ENCODE results near the gene ATP1B1.

ATP1B1 gene

GRCh38 chr1:169108863-169109560 lies 2.5 kb downstream of the ATP1B1 start:
- H3K4me1 ChIP-seq (ENCODE audit: control insufficient read depth in 1 of 2, insufficient read depth in 2 of 2, low read length in 2 of 2) = peaks cover 6 to 27% of the 10 kb centered on the region in 2 donors
- peak overlapping the region; percentile 94 for H3K27ac ChIP-seq (ENCODE audit: low read length)
- H3K36me3 ChIP-seq (ENCODE audit: control insufficient read depth in 1 of 2, insufficient read depth in 2 of 2, low read length in 2 of 2) = peaks cover 0 to 16% of the 10 kb centered on the region in 2 donors

GRCh38 chr1:169109561-169110134 lies 3.2 kb downstream of the ATP1B1 start:
- H3K36me3 ChIP-seq (ENCODE audit: control insufficient read depth in 1 of 2, insufficient read depth in 2 of 2, low read length in 2 of 2) = peaks cover 0 to 16% of the 10 kb centered on the region in 2 donors

More at GRCh38 chr1:169108863-169109560, 2.5 kb downstream of the ATP1B1 start:
- Histone ChIP-seq H3K4me3 (ENCODE audit: low read depth in 1 of 2, low read length in 2 of 2) (peak overlapping the region; percentile 80 to 81), H3K27me3 (ENCODE audit: low read depth, low read length) (no peaks in the 10 kb centered on the region), H3K9me3 (ENCODE audit: control insufficient read depth in 1 of 2, low read length in 2 of 2) (no peaks in the 10 kb centered on the region)

DNA sequence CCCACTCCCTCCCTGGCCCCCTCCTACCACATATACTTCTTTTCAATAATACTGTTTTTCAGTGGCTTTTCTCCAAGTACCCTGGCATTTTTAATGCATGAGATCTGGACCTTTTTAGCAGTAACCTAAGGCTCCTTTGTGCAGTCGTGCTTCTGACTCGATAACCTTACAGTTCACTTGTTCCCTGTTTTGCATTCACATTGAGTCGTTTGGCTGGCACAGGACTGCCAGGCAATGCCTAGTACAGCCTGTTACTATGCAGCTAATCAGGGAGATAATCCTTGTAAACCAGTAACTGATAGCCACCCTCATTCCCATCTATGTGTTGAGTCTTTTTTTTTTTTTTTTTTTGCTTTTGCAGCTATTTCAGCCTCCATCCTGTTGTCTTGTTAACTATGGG lies 3.7 kb downstream of the ATP1B1 start:
- Histone ChIP-seq H3K27ac (ENCODE audit: low read length) (peak overlapping the region; percentile 94), H3K27me3 (ENCODE audit: low read depth, low read length) (no peaks in the 10 kb centered on the region), H3K4me3 (ENCODE audit: low read depth in 1 of 2, low read length in 2 of 2) (peak overlapping the region; percentile 80 to 81), H3K9me3 (ENCODE audit: control insufficient read depth in 1 of 2, low read length in 2 of 2) (no peaks in the 10 kb centered on the region), H3K36me3 (ENCODE audit: control insufficient read depth in 1 of 2, insufficient read depth in 2 of 2, low read length in 2 of 2) (peaks cover 0 to 16% of the 10 kb centered on the region in 2 donors), H3K4me1 (ENCODE audit: control insufficient read depth in 1 of 2, insufficient read depth in 2 of 2, low read length in 2 of 2) (peaks cover 6 to 25% of the 10 kb centered on the region in 2 donors)

More at GRCh38 chr1:169109561-169110134, 3.2 kb downstream of the ATP1B1 start:
- H3K4me3 ChIP-seq (ENCODE audit: low read depth in 1 of 2, low read length in 2 of 2) = peak overlapping the region; percentile 80 to 81
- no peaks in the 10 kb centered on the region for H3K27me3 ChIP-seq (ENCODE audit: low read depth, low read length)
- peak overlapping the region; percentile 94 for H3K27ac ChIP-seq (ENCODE audit: low read length)
- H3K4me1 ChIP-seq (ENCODE audit: control insufficient read depth in 1 of 2, insufficient read depth in 2 of 2, low read length in 2 of 2) = peaks cover 6 to 27% of the 10 kb centered on the region in 2 donors
- no peaks in the 10 kb centered on the region for H3K9me3 ChIP-seq (ENCODE audit: control insufficient read depth in 1 of 2, low read length in 2 of 2)

GRCh38 chr1:169110689-169111447 lies 4.4 kb downstream of the ATP1B1 start:
- Histone ChIP-seq H3K4me3 (ENCODE audit: low read depth in 1 of 2, low read length in 2 of 2) (peak overlapping the region; percentile 80 to 81), H3K9me3 (ENCODE audit: control insufficient read depth in 1 of 2, low read length in 2 of 2) (no peaks in the 10 kb centered on the region), H3K27ac (ENCODE audit: low read length) (peak overlapping the region; percentile 94), H3K4me1 (ENCODE audit: control insufficient read depth in 1 of 2, insufficient read depth in 2 of 2, low read length in 2 of 2) (peaks cover 8 to 26% of the 10 kb centered on the region in 2 donors), H3K27me3 (ENCODE audit: low read depth, low read length) (no peaks in the 10 kb centered on the region), H3K36me3 (ENCODE audit: control insufficient read depth in 1 of 2, insufficient read depth in 2 of 2, low read length in 2 of 2) (peaks cover 0 to 16% of the 10 kb centered on the region in 2 donors)

DNA sequence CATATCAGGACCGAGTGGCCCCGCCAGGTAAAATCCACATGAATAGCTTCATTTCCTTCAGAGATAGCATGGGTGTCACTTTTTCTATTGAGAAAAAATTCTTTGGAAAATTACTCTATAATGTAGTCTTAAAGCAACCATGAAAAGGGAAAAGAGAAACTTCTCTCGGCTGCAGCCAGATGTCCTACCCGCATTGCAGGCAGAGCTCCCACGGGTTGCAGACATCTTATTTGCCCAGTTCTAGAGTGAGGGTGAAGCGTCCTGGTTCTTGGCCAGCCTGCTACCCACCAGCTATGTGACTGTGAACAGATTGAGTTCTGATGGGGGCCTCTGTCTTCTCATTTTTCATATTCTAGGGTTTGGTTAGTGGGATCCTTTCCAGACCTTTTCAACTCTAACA lies 5.0 kb downstream of the ATP1B1 start:
- Histone ChIP-seq H3K36me3 (ENCODE audit: control insufficient read depth in 1 of 2, insufficient read depth in 2 of 2, low read length in 2 of 2) (peaks cover 0 to 16% of the 10 kb centered on the region in 2 donors), H3K4me1 (ENCODE audit: control insufficient read depth in 1 of 2, insufficient read depth in 2 of 2, low read length in 2 of 2) (peaks cover 12 to 31% of the 10 kb centered on the region in 2 donors), H3K27me3 (ENCODE audit: low read depth, low read length) (no peaks in the 10 kb centered on the region), H3K27ac (ENCODE audit: low read length) (peak overlapping the region; percentile 80), H3K4me3 (ENCODE audit: low read depth in 1 of 2, low read length in 2 of 2) (peak overlapping the region in 1 of 2 donors; percentile 40), H3K9me3 (ENCODE audit: control insufficient read depth in 1 of 2, low read length in 2 of 2) (no peaks in the 10 kb centered on the region)

DNA sequence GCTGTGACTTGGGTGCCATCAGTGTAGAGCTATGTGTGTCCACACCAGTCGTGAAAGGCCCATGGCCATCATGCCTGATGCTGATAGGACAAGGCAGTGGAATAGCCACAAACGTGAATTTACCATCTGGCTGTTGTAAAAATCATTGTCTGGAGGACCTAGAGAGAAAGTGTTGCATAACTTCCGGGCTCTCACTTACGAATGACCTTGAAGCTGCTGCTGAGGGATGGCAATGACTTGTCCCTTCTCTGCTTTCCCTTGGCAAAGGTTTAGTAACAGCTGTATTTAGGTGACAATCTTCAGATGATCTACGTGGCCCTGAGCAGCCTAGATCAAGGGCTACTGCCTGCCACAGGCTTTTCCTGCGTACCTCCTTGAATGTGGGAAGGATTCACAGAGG lies 5.8 kb downstream of the ATP1B1 start:
- peaks cover 0 to 16% of the 10 kb centered on the region in 2 donors for H3K36me3 ChIP-seq (ENCODE audit: control insufficient read depth in 1 of 2, insufficient read depth in 2 of 2, low read length in 2 of 2)
- H3K27me3 ChIP-seq (ENCODE audit: low read depth, low read length) = no peaks in the 10 kb centered on the region
- peak overlapping the region; percentile 80 for H3K27ac ChIP-seq (ENCODE audit: low read length)
- no peaks in the 10 kb centered on the region for H3K9me3 ChIP-seq (ENCODE audit: control insufficient read depth in 1 of 2, low read length in 2 of 2)
- H3K4me3 ChIP-seq (ENCODE audit: low read depth in 1 of 2, low read length in 2 of 2) = no peak overlapping the region
- H3K4me1 ChIP-seq (ENCODE audit: control insufficient read depth in 1 of 2, insufficient read depth in 2 of 2, low read length in 2 of 2) = peaks cover 17 to 34% of the 10 kb centered on the region in 2 donors

GRCh38 chr1:169113613-169114119 lies 7.2 kb downstream of the ATP1B1 start:
- Histone ChIP-seq H3K27me3 (ENCODE audit: low read depth, low read length) (no peaks in the 10 kb centered on the region), H3K36me3 (ENCODE audit: control insufficient read depth in 1 of 2, insufficient read depth in 2 of 2, low read length in 2 of 2) (peaks cover 0 to 16% of the 10 kb centered on the region in 2 donors), H3K4me3 (ENCODE audit: low read depth in 1 of 2, low read length in 2 of 2) (no peak overlapping the region), H3K9me3 (ENCODE audit: control insufficient read depth in 1 of 2, low read length in 2 of 2) (no peaks in the 10 kb centered on the region), H3K4me1 (ENCODE audit: control insufficient read depth in 1 of 2, insufficient read depth in 2 of 2, low read length in 2 of 2) (peaks cover 21 to 42% of the 10 kb centered on the region in 2 donors), H3K27ac (ENCODE audit: low read length) (peak overlapping the region; percentile 58)

DNA sequence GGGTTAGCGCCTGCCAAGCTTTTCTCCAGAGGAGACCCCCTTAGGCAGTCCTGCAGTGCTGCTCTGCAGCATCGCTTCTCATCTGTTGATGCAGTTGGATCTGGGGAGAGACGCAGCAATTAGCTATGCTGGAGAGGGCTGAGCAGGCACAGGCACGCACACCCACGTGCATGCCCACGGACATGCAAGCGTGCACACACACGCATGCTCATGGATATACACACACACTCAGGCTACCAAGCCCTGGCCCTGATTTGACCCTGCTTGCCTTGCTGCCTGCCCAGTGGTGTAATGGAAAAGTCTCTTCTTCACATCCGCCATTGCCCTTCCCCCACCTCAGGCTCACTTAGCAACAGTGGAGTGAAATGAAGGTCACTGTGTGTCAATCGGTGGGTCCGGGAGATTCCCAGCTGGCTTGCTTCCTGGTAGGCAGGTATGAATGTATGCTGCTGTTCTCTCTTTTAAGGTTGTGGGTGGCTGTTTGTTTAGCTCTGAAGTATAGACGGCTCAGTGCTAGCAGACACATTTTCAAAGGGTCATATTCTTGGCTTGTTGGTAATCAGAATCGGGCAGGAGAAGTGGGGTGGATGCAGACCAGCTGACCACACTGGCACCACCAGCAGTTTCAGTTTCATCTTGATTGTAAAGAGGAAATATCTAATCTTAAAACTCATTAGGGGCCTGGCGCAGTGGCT lies 9.5 kb downstream of the ATP1B1 start:
- Histone ChIP-seq H3K4me1 (ENCODE audit: control insufficient read depth in 1 of 2, insufficient read depth in 2 of 2, low read length in 2 of 2) (peaks cover 21 to 43% of the 10 kb centered on the region in 2 donors), H3K27ac (ENCODE audit: low read length) (peak overlapping the region; percentile 76), H3K36me3 (ENCODE audit: control insufficient read depth in 1 of 2, insufficient read depth in 2 of 2, low read length in 2 of 2) (peaks cover 0 to 19% of the 10 kb centered on the region in 2 donors), H3K4me3 (ENCODE audit: low read depth in 1 of 2, low read length in 2 of 2) (peak overlapping the region; percentile 49 to 52), H3K9me3 (ENCODE audit: control insufficient read depth in 1 of 2, low read length in 2 of 2) (no peaks in the 10 kb centered on the region), H3K27me3 (ENCODE audit: low read depth, low read length) (no peaks in the 10 kb centered on the region)

GRCh38 chr1:169117014-169117413 lies 10.5 kb downstream of the ATP1B1 start:
- H3K9me3 ChIP-seq (ENCODE audit: control insufficient read depth in 1 of 2, low read length in 2 of 2) = no peaks in the 10 kb centered on the region
- H3K27me3 ChIP-seq (ENCODE audit: low read depth, low read length) = no peaks in the 10 kb centered on the region
- no peak overlapping the region for H3K4me3 ChIP-seq (ENCODE audit: low read depth in 1 of 2, low read length in 2 of 2)
- peaks cover 0 to 12% of the 10 kb centered on the region in 2 donors for H3K36me3 ChIP-seq (ENCODE audit: control insufficient read depth in 1 of 2, insufficient read depth in 2 of 2, low read length in 2 of 2)
- H3K4me1 ChIP-seq (ENCODE audit: control insufficient read depth in 1 of 2, insufficient read depth in 2 of 2, low read length in 2 of 2) = peaks cover 21 to 43% of the 10 kb centered on the region in 2 donors
- peak overlapping the region; percentile 76 for H3K27ac ChIP-seq (ENCODE audit: low read length)

DNA sequence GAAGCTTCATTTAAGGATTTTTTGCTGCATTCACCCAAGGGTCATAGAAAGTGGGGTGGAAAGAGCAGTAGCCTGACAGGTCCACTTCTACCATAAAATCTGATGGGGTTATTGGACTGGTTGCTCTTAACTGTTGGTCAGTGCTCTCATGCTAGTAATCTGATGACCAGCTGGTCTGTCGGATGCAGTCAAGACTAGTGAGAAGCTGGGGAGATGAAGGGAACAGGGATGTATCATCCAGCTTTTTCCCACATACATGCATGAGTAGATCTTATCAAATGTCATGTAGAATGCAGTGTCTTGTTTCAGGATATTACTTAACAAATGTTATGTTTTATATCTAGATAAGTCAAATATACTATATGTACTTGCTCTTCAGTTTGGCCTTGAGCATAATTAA lies 11.1 kb downstream of the ATP1B1 start:
- Histone ChIP-seq H3K4me1 (ENCODE audit: control insufficient read depth in 1 of 2, insufficient read depth in 2 of 2, low read length in 2 of 2) (peaks cover 17 to 38% of the 10 kb centered on the region in 2 donors), H3K27ac (ENCODE audit: low read length) (no peak overlapping the region)

More for the DNA sequence above, 11.1 kb downstream of the ATP1B1 start:
- H3K27me3 ChIP-seq (ENCODE audit: low read depth, low read length) = no peaks in the 10 kb centered on the region
- no peaks in the 10 kb centered on the region for H3K9me3 ChIP-seq (ENCODE audit: control insufficient read depth in 1 of 2, low read length in 2 of 2)
- peaks cover 0 to 6% of the 10 kb centered on the region in 2 donors for H3K36me3 ChIP-seq (ENCODE audit: control insufficient read depth in 1 of 2, insufficient read depth in 2 of 2, low read length in 2 of 2)
- H3K4me3 ChIP-seq (ENCODE audit: low read depth in 1 of 2, low read length in 2 of 2) = no peak overlapping the region
